Measurements from ENCODE around the gene TMEM248.
"Not testable (repeated sequence)": the region's sequence is repeated elsewhere in the genome, so short reads cannot be mapped to it uniquely, and the experiment has no call there.

Gene TMEM248

GRCh38 chr7:66886152-66886551 is 34.9 kb upstream of the TMEM248 start:
- H3K27me3 Mint-ChIP-seq (ENCODE audit: low read depth, poor library complexity): no peaks in the 10 kb centered on the region
- no peak for DNase-seq
- peaks cover 13% of the 10 kb centered on the region for H3K36me3 Mint-ChIP-seq (ENCODE audit: low read depth)
- no peak overlapping the region for H3K27ac Mint-ChIP-seq
- no peaks in the 10 kb centered on the region for H3K4me1 Mint-ChIP-seq
- H3K4me3 Mint-ChIP-seq: no peak overlapping the region
- TF ChIP-seq CTCF (IDR thresholded peaks at IDR 0.05): no peak
- no peaks in the 10 kb centered on the region for H3K9me3 Mint-ChIP-seq

GRCh38 chr7:66888223-66888622 is 32.8 kb upstream of the TMEM248 start:
- not testable (repeated sequence) for H3K4me1 Mint-ChIP-seq; DNase-seq; H3K4me3 Mint-ChIP-seq; H3K9me3 Mint-ChIP-seq; H3K27me3 Mint-ChIP-seq (ENCODE audit: low read depth, poor library complexity)
- H3K36me3 Mint-ChIP-seq (ENCODE audit: low read depth): peaks cover 14% of the 10 kb centered on the region
- peak overlapping the region; percentile 8 for H3K27ac Mint-ChIP-seq

- Mint-ChIP-seq H3K27me3 (ENCODE audit: low read depth, poor library complexity) (no peaks in the 10 kb centered on the region), H3K9me3 (no peaks in the 10 kb centered on the region), H3K4me3 (no peak overlapping the region), H3K27ac (no peak overlapping the region), H3K4me1 (no peaks in the 10 kb centered on the region), H3K36me3 (ENCODE audit: low read depth) (peaks cover 19% of the 10 kb centered on the region)
- TF ChIP-seq CTCF (IDR thresholded peaks at IDR 0.05): no peak
- peak; percentile 34 for DNase-seq
Measured at GRCh38 chr7:66894463-66895080, 26.5 kb upstream of the TMEM248 start.

GRCh38 chr7:66896441-66896840 is 24.6 kb upstream of the TMEM248 start:
- TF ChIP-seq CTCF (IDR thresholded peaks at IDR 0.05): no peak
- Mint-ChIP-seq H3K9me3 (no peaks in the 10 kb centered on the region), H3K36me3 (ENCODE audit: low read depth) (peaks cover 19% of the 10 kb centered on the region), H3K4me1 (no peaks in the 10 kb centered on the region), H3K4me3 (no peak overlapping the region), H3K27me3 (ENCODE audit: low read depth, poor library complexity) (peaks cover under 1% of the 10 kb centered on the region), H3K27ac (no peak overlapping the region)
- no peak for DNase-seq

- Mint-ChIP-seq H3K27ac (peak overlapping the region; percentile 79), H3K9me3 (no peaks in the 10 kb centered on the region), H3K36me3 (ENCODE audit: low read depth) (peaks cover 10% of the 10 kb centered on the region)
Measured at GRCh38 chr7:66899552-66900280, 21.3 kb upstream of the TMEM248 start.

More at GRCh38 chr7:66899552-66900280, 21.3 kb upstream of the TMEM248 start:
- Mint-ChIP-seq H3K4me3 (no peak overlapping the region), H3K4me1 (no peaks in the 10 kb centered on the region), H3K27me3 (ENCODE audit: low read depth, poor library complexity) (peaks cover 5% of the 10 kb centered on the region)
- no peak for DNase-seq
- TF ChIP-seq CTCF (IDR thresholded peaks at IDR 0.05): no peak

Data from nephron progenitor cell (in vitro differentiated cells).